Spleen (tissue), 11 donors: Measurements from ENCODE around the gene LEP. TPM values are rescaled to one million over a fixed set of nuclear protein-coding genes. Genes with fewer than 3 reads are reported as not detected.

Experiments used
- DNase-seq: peaks from one replicate; pipeline ENCODE4 v3.0.0-alpha.2; 2020
- H3K27ac ChIP-seq, 8 donors: fragments of 200-600 bp; sonication (generic) in 7 of 8; 1 replicate in 4 of 8; 2 replicates in 4 of 8; pipeline versions ENCODE4 v1.5.0 to v1.8.0; 2016 to 2021; ENCODE audit warnings: inconsistent platforms in 4 of 8, mild to moderate bottlenecking in 4 of 8, moderate library complexity in 1 of 8
- H3K27me3 ChIP-seq, 7 donors: fragments of 200-600 bp; sonication (generic) in 6 of 7; replicated peaks in 1 of 7; 1 replicate in 4 of 7; 2 replicates in 3 of 7; pipeline versions ENCODE4 v1.5.0 to v1.8.0; 2016 to 2021; ENCODE audit warnings: inconsistent platforms in 3 of 7, mild to moderate bottlenecking in 1 of 7
- H3K36me3 ChIP-seq, 6 donors: fragments of 200-600 bp; sonication (generic) in 5 of 6; 1 replicate in 4 of 6; 2 replicates in 2 of 6; pipeline versions ENCODE4 v1.5.0 to v1.8.0; 2016 to 2021; ENCODE audit warnings: inconsistent platforms in 2 of 6
- H3K4me1 ChIP-seq, 6 donors: fragments of 200-600 bp; sonication (generic) in 5 of 6; 1 replicate in 3 of 6; 2 replicates in 3 of 6; pipeline versions ENCODE4 v1.5.0 to v1.8.0; 2016 to 2021; ENCODE audit warnings: inconsistent platforms in 3 of 6
- H3K4me3 ChIP-seq, 8 donors: fragments of 200-600 bp; sonication (generic) in 7 of 8; 1 replicate in 4 of 8; 2 replicates in 4 of 8; pipeline versions ENCODE4 v1.5.0 to v1.8.0; 2016 to 2021; ENCODE audit warnings: inconsistent platforms in 4 of 8, mild to moderate bottlenecking in 4 of 8, moderate library complexity in 2 of 8
- H3K9me3 ChIP-seq, 8 donors: fragments of 200-600 bp; sonication (generic) in 7 of 8; 1 replicate in 4 of 8; 2 replicates in 4 of 8; pipeline versions ENCODE4 v1.5.0 to v1.8.0; 2016 to 2021; ENCODE audit warnings: inconsistent platforms in 4 of 8
- CTCF ChIP-seq, 11 experiments: fragments of 200-600 bp in 7 of 11; fragments of 450-650 bp in 4 of 11; sonication (generic) in 4 of 11; IDR thresholded peaks in 8 of 11; conservative IDR thresholded peaks in 3 of 11; 1 replicate in 7 of 11; 2 replicates in 4 of 11; pipeline versions ENCODE4 v1.4.0 to v1.8.0; 2016 to 2021; ENCODE audit warnings: antibody characterized with exemption in 11 of 11, inconsistent platforms in 4 of 11, mild to moderate bottlenecking in 1 of 11
- POLR2A ChIP-seq, 3 donors: fragments of 450-650 bp; IDR thresholded peaks; one replicate each; pipeline ENCODE4 v1.5.1; 2017; ENCODE audit warnings: antibody characterized with exemption in 3 of 3, mild to moderate bottlenecking in 1 of 3
- POLR2AphosphoS5 ChIP-seq, 3 donors: sonication (generic); formaldehyde crosslinking; IDR thresholded peaks; one replicate each; pipeline ENCODE4 v1.5.1; 2017; ENCODE audit warnings: antibody characterized with exemption in 3 of 3
- WGBS, 5 donors: extraction: QIAGEN DNeasy Blood & Tissue Kit in 3 of 5; methylation state at CpG; one replicate each; pipeline versions ENCODE4 v1.1.5 to v1.1.7; 2013 to 2018; 5-methylcytosine and 5-hydroxymethylcytosine counted together
- intact Hi-C: fragments of 100-400 bp; cut with DNase I; formaldehyde crosslinking; loops from one replicate; pipeline ENCODE4 v1.15.0; 2023; ENCODE audit warnings: low total_unique reads
- polyA plus RNA-seq, 3 donors: library from polyadenylated mRNA; stranded (reverse); fragments of 200-250 nt; gene quantifications; one replicate each; pipeline ENCODE4 v1.2.1, GENCODE V29; 2013
- total RNA-seq, 7 donors: library from RNA; depleted of rRNA in 3 of 7; stranded (reverse); fragments of >200 nt in 3 of 7; fragmentation: NEBNext Ultra II Directional in 4 of 7; extraction: Animal tissue kit (Norgen Biotek cat#: 25700) in 4 of 7; gene quantifications; one replicate each; pipeline versions ENCODE4 v1.1.0 to v1.2.1, GENCODE V29; 2016 to 2021
- donor health status: healthy with polysubstance abuse.
- donor health status: DM: no; HTN: no; CAD: no; lungs with moderate emphysema.
- donor health status: DM: no; HTN: no; CAD: no.
- donor health status: Bipolar disorder and iron deficiency.
- donor health status: healthy.
- donor health status: DM: no; HTN: no; CAD: no.
- donor health status: DM: yes; HTN: yes; CAD: no.

Gene LEP
- total and polyA plus RNA-seq, 10 donors = 0.06 to 0.44 (median 0.13) TPM; not detected in 5

- no peak for TF ChIP-seq CTCF (IDR thresholded peaks at IDR 0.05 in 8 of 11, conservative IDR thresholded peaks at IDR 0.05 in 3 of 11)
- TF ChIP-seq POLR2AphosphoS5 (IDR thresholded peaks at IDR 0.05) = no peak
- TF ChIP-seq POLR2A (IDR thresholded peaks at IDR 0.05) = no peak
- no peak for DNase-seq
- Histone ChIP-seq H3K27me3 (peaks cover 4 to 67% (median 27%) of the 10 kb centered on the region in 7 donors), H3K27ac (no peak overlapping the region), H3K9me3 (no peaks in the 10 kb centered on the region), H3K4me3 (no peak overlapping the region), H3K36me3 (no peaks in the 10 kb centered on the region), H3K4me1 (peaks cover 8 to 22% (median 14%) of the 10 kb centered on the region in 6 donors)
- WGBS, 5 donors = 65 to 74% (median 67%) methylated on average over 8 of the region's 8 CpGs
- intact Hi-C loops = loop anchor here (10.0 kb wide), 1 partner anchor 619 kb away; the partner anchor contains the start of genes ARF5 and GCC1
Measured at GRCh38 chr7:128203710-128204214, 37.3 kb upstream of the LEP start.

DNA sequence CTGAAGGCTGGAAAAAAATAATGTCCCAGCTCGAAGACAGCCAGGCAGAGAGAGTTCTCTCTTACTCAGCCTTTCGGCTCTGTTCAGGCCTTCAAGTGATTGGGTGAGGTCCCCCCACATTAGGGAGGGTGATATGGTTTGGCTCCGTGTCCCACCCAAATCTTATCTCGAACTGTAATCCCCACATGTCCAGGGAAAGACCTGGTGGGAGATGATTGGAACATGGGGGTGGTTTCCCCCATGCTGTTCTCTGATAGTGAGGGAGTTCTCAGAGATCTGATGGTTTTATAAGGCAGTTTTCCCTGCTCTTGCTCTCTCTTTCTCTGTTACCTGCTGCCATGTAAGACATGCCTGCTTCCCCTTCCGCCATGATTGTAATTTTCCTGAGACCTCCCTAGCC, 36.6 kb upstream of the LEP start:
- Histone ChIP-seq H3K27ac (no peak overlapping the region), H3K4me3 (no peak overlapping the region), H3K4me1 (peaks cover 8 to 29% (median 19%) of the 10 kb centered on the region in 6 donors), H3K9me3 (no peaks in the 10 kb centered on the region), H3K27me3 (peaks cover 4 to 72% (median 27%) of the 10 kb centered on the region in 7 donors), H3K36me3 (no peaks in the 10 kb centered on the region)
- WGBS, 5 donors = 62 to 90% (median 85%) methylated on average over 5 of the region's 5 CpGs
- intact Hi-C loops = loop anchor here (10.0 kb wide), 1 partner anchor 620 kb away; the partner anchor contains the start of genes ARF5 and GCC1
- DNase-seq = no peak
- TF ChIP-seq POLR2A (IDR thresholded peaks at IDR 0.05) (no peak), CTCF (IDR thresholded peaks at IDR 0.05 in 8 of 11, conservative IDR thresholded peaks at IDR 0.05 in 3 of 11) (no peak), POLR2AphosphoS5 (IDR thresholded peaks at IDR 0.05) (no peak)

GRCh38 chr7:128205068-128205467, 36.0 kb upstream of the LEP start:
- H3K36me3 ChIP-seq = no peaks in the 10 kb centered on the region
- TF ChIP-seq POLR2AphosphoS5 (IDR thresholded peaks at IDR 0.05) = no peak
- no peak for TF ChIP-seq POLR2A (IDR thresholded peaks at IDR 0.05)
- no peak overlapping the region for H3K27ac ChIP-seq
- intact Hi-C loops = loop anchor here (5.0 to 10.0 kb wide), 2 partner anchors 68 to 620 kb away; partner anchors contain the start of genes ARF5 and GCC1
- H3K4me3 ChIP-seq = no peak overlapping the region
- 90 to 99% (median 92%) methylated on average over 4 of the region's 4 CpGs for WGBS, 5 donors
- H3K4me1 ChIP-seq = peaks cover 8 to 35% (median 24%) of the 10 kb centered on the region in 6 donors
- DNase-seq = no peak
- peaks cover 4 to 75% (median 27%) of the 10 kb centered on the region in 7 donors for H3K27me3 ChIP-seq
- H3K9me3 ChIP-seq = no peaks in the 10 kb centered on the region

DNA sequence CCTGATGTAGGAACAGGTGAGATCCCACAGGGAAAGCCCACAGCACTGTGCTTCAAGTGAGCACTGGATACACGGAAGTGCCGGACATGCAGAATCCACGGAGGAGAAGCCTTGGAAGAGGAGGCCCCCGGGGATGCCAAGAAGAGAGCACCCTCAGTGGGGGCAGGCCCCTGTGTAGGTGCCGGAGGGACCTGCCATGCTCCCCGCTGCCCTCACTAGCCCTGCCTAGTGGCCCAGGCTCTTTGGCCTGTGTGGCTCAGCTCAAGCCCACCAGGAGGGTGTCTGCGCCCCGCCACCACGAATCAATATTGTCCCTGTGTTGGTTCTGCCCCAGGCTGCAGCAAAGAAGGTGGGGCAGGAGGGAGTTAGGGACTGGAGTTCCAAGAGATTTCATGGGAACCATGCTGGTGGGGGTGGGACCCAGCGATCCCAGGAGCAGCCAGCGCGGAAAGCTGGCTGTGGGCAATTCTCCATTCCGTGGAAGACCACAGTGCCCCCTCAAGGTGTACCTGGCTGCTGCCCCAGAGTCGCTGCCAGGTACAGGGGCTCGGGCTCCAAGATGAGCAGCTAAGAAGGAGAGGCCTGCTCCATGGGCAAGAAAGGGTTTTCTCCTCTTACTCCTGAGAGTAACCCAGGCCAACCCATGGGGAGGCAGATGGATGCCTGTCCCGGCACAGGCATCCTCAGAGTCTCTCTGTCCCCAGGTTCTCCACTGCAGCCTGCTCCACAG, 34.9 kb upstream of the LEP start:
- no peaks in the 10 kb centered on the region for H3K9me3 ChIP-seq
- H3K36me3 ChIP-seq = no peaks in the 10 kb centered on the region
- intact Hi-C loops = loop anchor here (5.0 to 10.0 kb wide), 2 partner anchors 69 to 621 kb away; partner anchors contain the start of genes ARF5 and GCC1
- no peak for TF ChIP-seq CTCF (IDR thresholded peaks at IDR 0.05 in 8 of 11, conservative IDR thresholded peaks at IDR 0.05 in 3 of 11)
- no peak for TF ChIP-seq POLR2A (IDR thresholded peaks at IDR 0.05)
- TF ChIP-seq POLR2AphosphoS5 (IDR thresholded peaks at IDR 0.05) = no peak
- no peak for DNase-seq
- H3K27ac ChIP-seq = no peak overlapping the region
- H3K4me3 ChIP-seq = no peak overlapping the region
- 83 to 96% (median 88%) methylated on average over 8 to 16 of the region's 16 CpGs for WGBS, 5 donors
- H3K27me3 ChIP-seq = peaks cover 1 to 75% (median 23%) of the 10 kb centered on the region in 7 donors
- H3K4me1 ChIP-seq = peaks cover 8 to 32% (median 20%) of the 10 kb centered on the region in 6 donors
